Spleen (tissue), 7 donors: Measurements from ENCODE around the gene ZNF764.

ENCODE experiments used
- POLR2A ChIP-seq, 3 donors: fragments of 450-650 bp; IDR thresholded peaks; one replicate each; pipeline ENCODE4 v1.5.1; 2017; ENCODE audit warnings: antibody characterized with exemption in 3 of 3, mild to moderate bottlenecking in 1 of 3
- TF ChIP-seq, protein P1 (sequence below), 11 experiments: fragments of 200-600 bp in 7 of 11; fragments of 450-650 bp in 4 of 11; sonication (generic) in 4 of 11; IDR thresholded peaks in 8 of 11; conservative IDR thresholded peaks in 3 of 11; 1 replicate in 7 of 11; 2 replicates in 4 of 11; pipeline versions ENCODE4 v1.4.0 to v1.8.0; 2016 to 2021; ENCODE audit warnings: antibody characterized with exemption in 11 of 11, inconsistent platforms in 4 of 11, mild to moderate bottlenecking in 1 of 11
- donor health status: DM: no; HTN: no; CAD: no; lungs with moderate emphysema.
- donor health status: DM: no; HTN: no; CAD: no.
- donor health status: DM: no; HTN: no; CAD: no.

DNA sequence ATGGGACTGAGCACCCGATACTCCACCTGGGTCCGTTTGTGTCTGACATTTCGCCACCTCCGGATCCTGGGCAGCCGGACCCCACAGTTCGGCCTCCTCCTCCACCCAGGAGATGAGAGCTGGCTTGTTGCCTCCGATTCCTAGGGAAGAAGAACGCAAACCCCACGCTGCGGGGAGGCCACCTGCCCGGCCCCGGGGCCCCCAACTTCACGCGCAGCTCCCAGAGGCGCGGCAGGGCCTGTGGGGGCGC lies 542 bp downstream of the ZNF764 start:
- TF ChIP-seq, protein P1, sequence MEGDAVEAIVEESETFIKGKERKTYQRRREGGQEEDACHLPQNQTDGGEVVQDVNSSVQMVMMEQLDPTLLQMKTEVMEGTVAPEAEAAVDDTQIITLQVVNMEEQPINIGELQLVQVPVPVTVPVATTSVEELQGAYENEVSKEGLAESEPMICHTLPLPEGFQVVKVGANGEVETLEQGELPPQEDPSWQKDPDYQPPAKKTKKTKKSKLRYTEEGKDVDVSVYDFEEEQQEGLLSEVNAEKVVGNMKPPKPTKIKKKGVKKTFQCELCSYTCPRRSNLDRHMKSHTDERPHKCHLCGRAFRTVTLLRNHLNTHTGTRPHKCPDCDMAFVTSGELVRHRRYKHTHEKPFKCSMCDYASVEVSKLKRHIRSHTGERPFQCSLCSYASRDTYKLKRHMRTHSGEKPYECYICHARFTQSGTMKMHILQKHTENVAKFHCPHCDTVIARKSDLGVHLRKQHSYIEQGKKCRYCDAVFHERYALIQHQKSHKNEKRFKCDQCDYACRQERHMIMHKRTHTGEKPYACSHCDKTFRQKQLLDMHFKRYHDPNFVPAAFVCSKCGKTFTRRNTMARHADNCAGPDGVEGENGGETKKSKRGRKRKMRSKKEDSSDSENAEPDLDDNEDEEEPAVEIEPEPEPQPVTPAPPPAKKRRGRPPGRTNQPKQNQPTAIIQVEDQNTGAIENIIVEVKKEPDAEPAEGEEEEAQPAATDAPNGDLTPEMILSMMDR (IDR thresholded peaks at IDR 0.05 in 8 of 11, conservative IDR thresholded peaks at IDR 0.05 in 3 of 11), result peak in 1 of 11 experiments; percentile 14
- no peak for TF ChIP-seq POLR2A (IDR thresholded peaks at IDR 0.05)
